ENCODE results near the gene ADGRA3.
"Not testable (repeated sequence)": the region's sequence is repeated elsewhere in the genome, so short reads cannot be mapped to it uniquely, and the experiment has no call there.

ADGRA3 gene

GRCh38 chr4:22389240-22389870 lies 126.5 kb downstream of the ADGRA3 start:
- no peak overlapping the region for H3K4me3 ChIP-seq (ENCODE audit: low read depth, low read length)
- peak; percentile 66 for TF ChIP-seq CTCF (IDR thresholded peaks at IDR 0.05; ENCODE audit: insufficient read depth, low read depth, low read length, missing control alignments)
- DNase-seq (ENCODE audit: low read depth): peak; percentile 79

GRCh38 chr4:22385611-22386011 lies 130.3 kb downstream of the ADGRA3 start:
- no peak for TF ChIP-seq CTCF (IDR thresholded peaks at IDR 0.05; ENCODE audit: insufficient read depth, low read depth, low read length, missing control alignments)
- H3K4me3 ChIP-seq (ENCODE audit: low read depth, low read length): no peak overlapping the region
- DNase-seq (ENCODE audit: low read depth): no peak

GRCh38 chr4:22384154-22384553 lies 131.7 kb downstream of the ADGRA3 start:
- DNase-seq (ENCODE audit: low read depth): no peak
- H3K4me3 ChIP-seq (ENCODE audit: low read depth, low read length): no peak overlapping the region
- TF ChIP-seq CTCF (IDR thresholded peaks at IDR 0.05; ENCODE audit: insufficient read depth, low read depth, low read length, missing control alignments): no peak

- DNase-seq (ENCODE audit: low read depth); H3K4me3 ChIP-seq (ENCODE audit: low read depth, low read length): not testable (repeated sequence)
Measured at GRCh38 chr4:22382216-22382615, 133.7 kb downstream of the ADGRA3 start.

- no peak for DNase-seq (ENCODE audit: low read depth)
- TF ChIP-seq CTCF (IDR thresholded peaks at IDR 0.05; ENCODE audit: insufficient read depth, low read depth, low read length, missing control alignments): no peak
- no peak overlapping the region for H3K4me3 ChIP-seq (ENCODE audit: low read depth, low read length)
Measured at GRCh38 chr4:22372986-22373385, 142.9 kb downstream of the ADGRA3 start.

- TF ChIP-seq CTCF (IDR thresholded peaks at IDR 0.05; ENCODE audit: insufficient read depth, low read depth, low read length, missing control alignments): no peak
- no peak for DNase-seq (ENCODE audit: low read depth)
- no peak overlapping the region for H3K4me3 ChIP-seq (ENCODE audit: low read depth, low read length)
Measured at GRCh38 chr4:22369901-22370562, 145.8 kb downstream of the ADGRA3 start.

- no peak overlapping the region for H3K4me3 ChIP-seq (ENCODE audit: low read depth, low read length)
- TF ChIP-seq CTCF (IDR thresholded peaks at IDR 0.05; ENCODE audit: insufficient read depth, low read depth, low read length, missing control alignments): no peak
Measured at GRCh38 chr4:22363787-22364186, 152.1 kb downstream of the ADGRA3 start.

More at GRCh38 chr4:22363787-22364186, 152.1 kb downstream of the ADGRA3 start:
- DNase-seq (ENCODE audit: low read depth): no peak
